ENCODE measurements around the gene CASQ1.

Gene CASQ1

GRCh38 chr1:160161965-160162705 is 28.2 kb upstream of the CASQ1 start:
- no peak overlapping the region for H3K27ac ChIP-seq
- TF ChIP-seq CTCF (conservative IDR thresholded peaks at IDR 0.05) = peak; percentile 1; the same call in 1 of the 2 replicates
- no peak for TF ChIP-seq ZFX (IDR thresholded peaks at IDR 0.05)

- H3K27ac ChIP-seq = no peak overlapping the region
Measured at GRCh38 chr1:160162931-160163330, 27.4 kb upstream of the CASQ1 start.

GRCh38 chr1:160163615-160164014 is 26.8 kb upstream of the CASQ1 start:
- TF ChIP-seq ZFX (IDR thresholded peaks at IDR 0.05) (no peak), CTCF (conservative IDR thresholded peaks at IDR 0.05) (no peak)
- H3K27ac ChIP-seq = no peak overlapping the region

More at GRCh38 chr1:160162931-160163330, 27.4 kb upstream of the CASQ1 start:
- TF ChIP-seq ZFX (IDR thresholded peaks at IDR 0.05) = no peak
- no peak for TF ChIP-seq CTCF (conservative IDR thresholded peaks at IDR 0.05)

- TF ChIP-seq ZFX (IDR thresholded peaks at IDR 0.05) (no peak), CTCF (conservative IDR thresholded peaks at IDR 0.05) (no peak)
- no peak overlapping the region for H3K27ac ChIP-seq
Measured at GRCh38 chr1:160164121-160164520, 26.3 kb upstream of the CASQ1 start.

GRCh38 chr1:160166166-160166868 is 24.1 kb upstream of the CASQ1 start:
- no peak overlapping the region for H3K27ac ChIP-seq
- no peak for TF ChIP-seq ZFX (IDR thresholded peaks at IDR 0.05)
- TF ChIP-seq CTCF (conservative IDR thresholded peaks at IDR 0.05) = no peak

GRCh38 chr1:160167056-160167455 is 23.3 kb upstream of the CASQ1 start:
- H3K27ac ChIP-seq = no peak overlapping the region
- no peak for TF ChIP-seq ZFX (IDR thresholded peaks at IDR 0.05)
- no peak for TF ChIP-seq CTCF (conservative IDR thresholded peaks at IDR 0.05)

GRCh38 chr1:160167580-160167979 is 22.8 kb upstream of the CASQ1 start:
- no peak overlapping the region for H3K27ac ChIP-seq
- TF ChIP-seq CTCF (conservative IDR thresholded peaks at IDR 0.05) (no peak; the same call in 1 of the 2 replicates), ZFX (IDR thresholded peaks at IDR 0.05) (no peak)

Measured in C4-2B (cell line).